ENCODE data around the gene MRPL49.
"Not testable (repeated sequence)": the region's sequence is repeated elsewhere in the genome, so short reads cannot be mapped to it uniquely, and the experiment has no call there.

The MRPL49 gene

GRCh38 chr11:65132988-65133700 is 11.0 kb downstream of the MRPL49 start:
- DNase-seq (ENCODE audit: low read depth in 2 of 2), result no peak

- DNase-seq (ENCODE audit: low read depth in 2 of 2), result no peak
Observed at GRCh38 chr11:65133724-65134123, 11.6 kb downstream of the MRPL49 start.

- DNase-seq (ENCODE audit: low read depth in 2 of 2), result peak; percentile 80 to 84
Observed at GRCh38 chr11:65134240-65134951, 12.3 kb downstream of the MRPL49 start, which contains the start of gene SYVN1. Gene SYVN1 (minus strand): TSS chr11:65134519. CDS start chr11:65133601, 918 bp downstream.

- DNase-seq (ENCODE audit: low read depth in 2 of 2), result peak; percentile 62 to 73
Observed at GRCh38 chr11:65134952-65135632, 13.0 kb downstream of the MRPL49 start.

GRCh38 chr11:65135633-65136145 is 13.6 kb downstream of the MRPL49 start:
- DNase-seq (ENCODE audit: low read depth in 2 of 2), result no peak

- DNase-seq (ENCODE audit: low read depth in 2 of 2), result no peak
Observed at GRCh38 chr11:65136515-65137096, 14.5 kb downstream of the MRPL49 start.

GRCh38 chr11:65141896-65142494 is 19.9 kb downstream of the MRPL49 start:
- no peak for DNase-seq (ENCODE audit: low read depth in 2 of 2)

GRCh38 chr11:65147352-65148075 is 25.4 kb downstream of the MRPL49 start:
- no peak for DNase-seq (ENCODE audit: low read depth in 2 of 2)

GRCh38 chr11:65148657-65149056 is 26.5 kb downstream of the MRPL49 start:
- no peak for DNase-seq (ENCODE audit: low read depth in 2 of 2)

GRCh38 chr11:65150131-65150508 is 28.0 kb downstream of the MRPL49 start:
- not testable (repeated sequence) for DNase-seq (ENCODE audit: low read depth in 2 of 2)

GRCh38 chr11:65150509-65151299 is 28.6 kb downstream of the MRPL49 start:
- DNase-seq (ENCODE audit: low read depth in 2 of 2), result no peak

- DNase-seq (ENCODE audit: low read depth in 2 of 2), result no peak
Observed at GRCh38 chr11:65151331-65151899, 29.3 kb downstream of the MRPL49 start.

- DNase-seq (ENCODE audit: low read depth in 2 of 2), result no peak
Observed at GRCh38 chr11:65152122-65152521, 30.0 kb downstream of the MRPL49 start.

GRCh38 chr11:65156256-65156655 is 34.1 kb downstream of the MRPL49 start:
- no peak for DNase-seq (ENCODE audit: low read depth in 2 of 2)

- no peak for DNase-seq (ENCODE audit: low read depth in 2 of 2)
Observed at GRCh38 chr11:65156926-65157325, 34.8 kb downstream of the MRPL49 start.

GRCh38 chr11:65157336-65157735 is 35.2 kb downstream of the MRPL49 start:
- no peak for DNase-seq (ENCODE audit: low read depth in 2 of 2)

GRCh38 chr11:65159012-65159411 is 36.9 kb downstream of the MRPL49 start:
- no peak for DNase-seq (ENCODE audit: low read depth in 2 of 2)

- DNase-seq (ENCODE audit: low read depth in 2 of 2), result no peak
Observed at GRCh38 chr11:65160643-65161042, 38.5 kb downstream of the MRPL49 start.

- no peak for DNase-seq (ENCODE audit: low read depth in 2 of 2)
Observed at GRCh38 chr11:65163684-65164083, 41.6 kb downstream of the MRPL49 start.

Measured in stimulated activated CD8-positive, alpha-beta memory T cell treated with anti-CD3 and anti-CD28 coated beads, Interleukin-2, amount 100 ng/mL, for 1 hour (primary cell).